Measurements from ENCODE around the gene PDCD5.

GRCh38 chr19:32603961-32604360 lies 23.0 kb downstream of the PDCD5 start:
- TF ChIP-seq CTCF (IDR thresholded peaks at IDR 0.05 in 8 of 11, conservative IDR thresholded peaks at IDR 0.05 in 3 of 11) (no peak), POLR2A (IDR thresholded peaks at IDR 0.05) (no peak), POLR2AphosphoS5 (IDR thresholded peaks at IDR 0.05) (no peak)
